HG03378 (cell line): ENCODE measurements around the gene KLRG1.
A peak's percentile ranks its signal among the peaks of the same experiment; 100 is the strongest.

Experiments
- ATAC-seq: cut with Tn5 transposase; IDR thresholded peaks from one replicate; pipeline ENCODE4 v1.9.1; 2021; ENCODE audit warnings: mild to moderate bottlenecking, moderate library complexity; ENCODE audit not compliant: unreplicated experiment

KLRG1 gene

GRCh38 chr12:8985213-8985754 is 4.1 kb upstream of the KLRG1 start:
- no peak for ATAC-seq

- no peak for ATAC-seq
Observed at GRCh38 chr12:8987163-8987562, 2.2 kb upstream of the KLRG1 start.

- no peak for ATAC-seq
Observed at GRCh38 chr12:8987685-8988084, 1.7 kb upstream of the KLRG1 start.

GRCh38 chr12:8991371-8992345 is 2.3 kb downstream of the KLRG1 start:
- no peak for ATAC-seq

GRCh38 chr12:8993827-8994226 is 4.5 kb downstream of the KLRG1 start:
- ATAC-seq: no peak

- no peak for ATAC-seq
Observed at GRCh38 chr12:8995021-8995775, 5.9 kb downstream of the KLRG1 start.

- ATAC-seq: peak; percentile 95
Observed at GRCh38 chr12:8996682-8997405, 7.5 kb downstream of the KLRG1 start.

GRCh38 chr12:9001233-9001632 is 11.9 kb downstream of the KLRG1 start:
- no peak for ATAC-seq

GRCh38 chr12:9002335-9002734 is 13.0 kb downstream of the KLRG1 start:
- ATAC-seq: no peak

- ATAC-seq: no peak
Observed at GRCh38 chr12:9022592-9022991, 33.2 kb downstream of the KLRG1 start.

- ATAC-seq: no peak
Observed at GRCh38 chr12:9024512-9024911, 35.2 kb downstream of the KLRG1 start.

GRCh38 chr12:9027161-9028059 is 38.1 kb downstream of the KLRG1 start:
- ATAC-seq: no peak

GRCh38 chr12:9030776-9031175 is 41.4 kb downstream of the KLRG1 start:
- ATAC-seq: no peak

- ATAC-seq: no peak
Observed at GRCh38 chr12:9032202-9032964, 43.0 kb downstream of the KLRG1 start.

GRCh38 chr12:9033265-9033887 is 44.0 kb downstream of the KLRG1 start:
- ATAC-seq: no peak

- ATAC-seq: no peak
Observed at GRCh38 chr12:9034095-9034494, 44.7 kb downstream of the KLRG1 start.

- ATAC-seq: no peak
Observed at GRCh38 chr12:9036227-9036626, 46.9 kb downstream of the KLRG1 start.

GRCh38 chr12:9037431-9037830 is 48.1 kb downstream of the KLRG1 start:
- ATAC-seq: no peak
